BLaER1 treated with 17β-estradiol and CSF1 and Interleukin-3, amounts not matched to agents 10 nM and 100 nM (cell line): ENCODE results near the gene NDUFV2.

Experiments used
- H3K27ac ChIP-seq, 11 experiments: shearing (Covaris generic); formaldehyde crosslinking; 2 replicates each; pipeline ENCODE4 v1.8.1; 2022
- H3K27me3 ChIP-seq, 11 experiments: shearing (Covaris generic); formaldehyde crosslinking; 2 replicates each; pipeline ENCODE4 v1.8.1; 2022
- H3K36me3 ChIP-seq, 11 experiments: shearing (Covaris generic); formaldehyde crosslinking; 2 replicates each; pipeline ENCODE4 v1.8.1; 2022
- H3K4me1 ChIP-seq, 10 experiments: shearing (Covaris generic); formaldehyde crosslinking; 2 replicates each; pipeline ENCODE4 v1.8.1; 2022
- H3K4me2 ChIP-seq, 11 experiments: shearing (Covaris generic); formaldehyde crosslinking; 2 replicates each; pipeline ENCODE4 v1.8.1; 2022
- H3K4me3 ChIP-seq, 10 experiments: shearing (Covaris generic); formaldehyde crosslinking; 2 replicates each; pipeline ENCODE4 v1.8.1; 2022
- H3K9ac ChIP-seq, 11 experiments: shearing (Covaris generic); formaldehyde crosslinking; 2 replicates each; pipeline ENCODE4 v1.8.1; 2022
- H3K9me3 ChIP-seq, 11 experiments: shearing (Covaris generic); formaldehyde crosslinking; replicated peaks in 1 of 11; 2 replicates each; pipeline ENCODE4 v1.8.1; 2022
- H4K20me1 ChIP-seq, 11 experiments: shearing (Covaris generic); formaldehyde crosslinking; 2 replicates each; pipeline ENCODE4 v1.8.1; 2022
- Cebpa-rat ChIP-seq, 11 experiments: shearing (Covaris generic); IDR thresholded peaks; 2 replicates each; pipeline ENCODE4 v1.8.1; 2022

The NDUFV2 gene

DNA sequence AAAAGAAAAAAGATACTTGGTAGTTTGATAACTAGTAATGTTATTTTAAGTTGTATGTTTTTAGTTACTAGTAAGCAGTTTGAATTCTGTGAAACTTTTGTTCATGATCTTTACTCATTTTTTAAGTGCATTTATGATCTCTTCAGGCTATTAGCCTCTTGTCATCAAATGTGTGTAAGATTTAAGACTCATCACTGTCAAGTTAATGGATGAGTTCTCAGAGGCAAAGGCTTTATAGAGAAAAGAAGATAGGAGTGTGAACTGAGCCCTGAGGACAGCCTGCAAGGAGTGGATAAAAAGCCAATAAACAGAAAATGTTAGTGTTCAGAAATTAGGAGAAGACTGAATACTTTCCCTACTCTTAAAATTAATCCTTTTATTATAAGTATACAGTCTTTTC lies 13.5 kb downstream of the NDUFV2 start:
- Histone ChIP-seq H3K27ac (peak overlapping the region in 6 of 11 experiments; percentile 36 to 83 (median 69); a peak in 8 of 22 replicates), H3K4me1 (peaks cover 32 to 98% (median 52%) of the 10 kb centered on the region in 10 experiments), H3K27me3 (no peaks in the 10 kb centered on the region), H3K4me3 (no peak overlapping the region), H4K20me1 (peaks cover 34 to 100% (median 88%) of the 10 kb centered on the region in 11 experiments), H3K36me3 (peaks cover 32 to 86% (median 62%) of the 10 kb centered on the region in 11 experiments), H3K4me2 (peak overlapping the region in 4 of 11 experiments; percentile 81 to 85 (median 82); a peak in 9 of 22 replicates), H3K9me3 (no peaks in the 10 kb centered on the region; a peak in 1 of 22 replicates), H3K9ac (peak overlapping the region in 2 of 11 experiments; percentile 27 to 69; a peak in 1 of 22 replicates)
- TF ChIP-seq Cebpa-rat (IDR thresholded peaks at IDR 0.05), result no peak

DNA sequence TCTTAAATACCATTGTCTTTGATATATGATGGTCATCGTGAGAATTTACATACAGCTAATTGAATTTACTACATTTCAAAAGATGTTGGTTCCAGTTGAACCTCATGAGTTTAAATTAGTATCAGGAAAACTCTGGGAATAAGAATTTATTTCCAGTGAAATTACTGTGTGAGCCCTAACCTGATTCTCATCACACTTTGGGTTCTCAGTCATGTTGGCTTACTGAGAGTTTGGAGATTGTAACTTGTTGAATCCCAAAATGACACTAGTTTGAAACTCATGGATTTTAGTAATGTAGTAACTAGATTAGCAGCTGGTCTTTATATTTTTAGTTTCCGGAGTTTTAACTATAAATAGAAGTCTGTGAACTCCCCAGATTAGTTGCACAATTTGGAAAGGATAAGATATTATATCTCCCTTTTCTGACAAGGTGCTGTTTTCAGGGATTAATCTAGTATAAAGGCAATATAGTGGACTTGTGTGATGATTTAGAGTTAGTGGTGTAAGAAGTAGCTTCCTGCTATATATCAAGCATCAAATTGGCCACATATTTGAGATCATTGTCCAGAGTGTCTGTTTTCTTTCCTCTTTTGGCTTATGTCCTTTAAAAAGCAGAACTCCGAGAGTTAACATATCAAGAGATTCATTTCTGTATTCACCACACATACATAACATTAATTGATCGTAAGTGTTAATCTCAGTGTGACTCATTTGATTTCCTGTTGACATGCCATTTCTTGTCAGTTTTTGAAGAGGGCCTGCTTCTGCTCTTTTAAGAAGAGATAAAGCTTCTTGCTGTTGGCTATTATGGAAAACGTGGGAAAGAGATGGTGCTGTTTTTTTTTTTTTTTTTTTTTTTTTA lies 15.7 kb downstream of the NDUFV2 start:
- no peak for TF ChIP-seq Cebpa-rat (IDR thresholded peaks at IDR 0.05)
- Histone ChIP-seq H3K4me3 (peak overlapping the region in 4 of 10 experiments; percentile 5 to 43 (median 21); a peak in 3 of 20 replicates), H3K9ac (peak overlapping the region in 6 of 11 experiments; percentile 10 to 69 (median 36); a peak in 8 of 22 replicates), H3K36me3 (peaks cover 40 to 86% (median 64%) of the 10 kb centered on the region in 11 experiments; a peak in 21 of 22 replicates), H3K9me3 (no peaks in the 10 kb centered on the region; a peak in 1 of 22 replicates), H4K20me1 (peaks cover 14 to 100% (median 70%) of the 10 kb centered on the region in 11 experiments), H3K4me1 (peaks cover 30 to 89% (median 45%) of the 10 kb centered on the region in 10 experiments), H3K27me3 (no peaks in the 10 kb centered on the region), H3K27ac (peak overlapping the region; percentile 0 to 83 (median 57); a peak in 20 of 22 replicates), H3K4me2 (peak overlapping the region; percentile 44 to 85 (median 57))

DNA sequence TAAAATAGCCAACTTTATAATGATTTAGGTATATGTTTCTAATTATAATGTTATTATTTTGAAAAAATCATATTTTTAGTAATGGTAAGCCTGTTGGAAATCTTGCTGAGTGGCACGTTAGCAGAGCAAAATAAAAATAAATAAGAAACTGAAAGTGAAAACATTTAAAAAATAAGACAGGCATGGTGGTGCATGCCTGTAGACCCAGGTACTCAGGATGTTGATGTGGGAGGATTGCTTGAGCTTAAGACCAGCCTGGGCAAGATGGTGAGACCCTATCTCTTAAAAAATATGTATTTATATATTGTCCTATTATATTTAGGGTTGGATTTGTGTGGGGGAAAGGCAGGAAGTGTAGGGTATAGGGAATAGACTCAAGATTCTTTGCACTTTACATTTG lies 18.3 kb downstream of the NDUFV2 start:
- H3K27ac ChIP-seq, result no peak overlapping the region
- peaks cover 61 to 88% (median 72%) of the 10 kb centered on the region in 11 experiments for H3K36me3 ChIP-seq
- TF ChIP-seq Cebpa-rat (IDR thresholded peaks at IDR 0.05), result no peak
- peaks cover 25 to 63% (median 33%) of the 10 kb centered on the region in 10 experiments for H3K4me1 ChIP-seq
- no peak overlapping the region; a peak in 1 of 22 replicates for H3K4me2 ChIP-seq
- no peak overlapping the region for H3K9ac ChIP-seq
- no peaks in the 10 kb centered on the region for H3K9me3 ChIP-seq
- H3K27me3 ChIP-seq, result no peaks in the 10 kb centered on the region
- H4K20me1 ChIP-seq, result peaks cover 16 to 98% (median 58%) of the 10 kb centered on the region in 11 experiments; a peak in 20 of 22 replicates
- no peak overlapping the region for H3K4me3 ChIP-seq

DNA sequence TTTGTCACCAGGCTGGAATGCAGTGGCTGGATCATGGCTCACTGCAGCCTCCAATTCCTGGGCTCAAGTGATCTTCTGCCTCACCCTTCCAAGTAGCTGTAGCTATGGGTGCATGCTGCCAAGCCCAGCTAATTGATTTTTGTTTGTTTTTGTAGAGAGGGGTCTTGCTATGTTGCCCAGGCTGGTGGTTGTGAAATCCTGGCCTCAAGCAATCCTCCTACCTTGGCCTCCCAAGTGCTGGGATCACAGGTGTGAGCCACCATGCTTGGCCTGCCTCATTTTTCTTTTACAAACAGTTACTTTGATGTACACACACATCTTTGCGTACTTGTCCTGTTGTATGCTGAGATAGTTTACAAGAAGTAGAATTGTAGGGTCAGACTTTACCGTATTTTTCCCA lies 21.0 kb downstream of the NDUFV2 start:
- no peak overlapping the region for H3K9ac ChIP-seq
- H3K4me3 ChIP-seq, result no peak overlapping the region
- H3K27ac ChIP-seq, result no peak overlapping the region
- H3K4me2 ChIP-seq, result no peak overlapping the region
- H4K20me1 ChIP-seq, result peaks cover 5 to 96% (median 31%) of the 10 kb centered on the region in 11 experiments; a peak in 16 of 22 replicates
- no peaks in the 10 kb centered on the region for H3K9me3 ChIP-seq
- H3K27me3 ChIP-seq, result no peaks in the 10 kb centered on the region
- peaks cover 2 to 36% (median 7%) of the 10 kb centered on the region in 10 experiments; a peak in 19 of 20 replicates for H3K4me1 ChIP-seq
- no peak for TF ChIP-seq Cebpa-rat (IDR thresholded peaks at IDR 0.05)
- peaks cover 88 to 100% (median 93%) of the 10 kb centered on the region in 11 experiments for H3K36me3 ChIP-seq

DNA sequence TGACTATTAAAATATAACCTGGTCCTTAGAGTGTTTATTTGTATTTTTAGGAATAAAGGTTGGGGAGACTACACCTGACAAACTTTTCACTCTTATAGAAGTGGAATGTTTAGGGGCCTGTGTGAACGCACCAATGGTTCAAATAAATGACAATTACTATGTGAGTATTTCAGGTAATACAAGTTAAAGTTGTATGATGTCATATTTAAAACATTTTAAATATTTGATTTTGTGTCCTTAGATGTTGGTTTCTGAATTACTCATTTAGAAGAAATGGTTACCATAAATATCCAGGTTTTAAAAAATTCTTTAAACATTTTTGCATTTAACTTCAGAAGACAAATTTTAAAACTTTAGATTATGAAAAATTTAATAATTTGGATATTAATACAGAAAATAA lies 22.3 kb downstream of the NDUFV2 start:
- H3K27me3 ChIP-seq, result no peaks in the 10 kb centered on the region
- no peak overlapping the region for H3K4me2 ChIP-seq
- TF ChIP-seq Cebpa-rat (IDR thresholded peaks at IDR 0.05), result no peak
- H3K36me3 ChIP-seq, result peaks cover 89 to 100% (median 97%) of the 10 kb centered on the region in 11 experiments
- no peaks in the 10 kb centered on the region for H3K9me3 ChIP-seq
- no peak overlapping the region for H3K27ac ChIP-seq
- no peak overlapping the region for H3K4me3 ChIP-seq
- H3K4me1 ChIP-seq, result peaks cover 0 to 23% (median 0%) of the 10 kb centered on the region in 10 experiments; a peak in 8 of 20 replicates
- H3K9ac ChIP-seq, result no peak overlapping the region
- peaks cover 0 to 96% (median 27%) of the 10 kb centered on the region in 11 experiments; a peak in 14 of 22 replicates for H4K20me1 ChIP-seq

DNA sequence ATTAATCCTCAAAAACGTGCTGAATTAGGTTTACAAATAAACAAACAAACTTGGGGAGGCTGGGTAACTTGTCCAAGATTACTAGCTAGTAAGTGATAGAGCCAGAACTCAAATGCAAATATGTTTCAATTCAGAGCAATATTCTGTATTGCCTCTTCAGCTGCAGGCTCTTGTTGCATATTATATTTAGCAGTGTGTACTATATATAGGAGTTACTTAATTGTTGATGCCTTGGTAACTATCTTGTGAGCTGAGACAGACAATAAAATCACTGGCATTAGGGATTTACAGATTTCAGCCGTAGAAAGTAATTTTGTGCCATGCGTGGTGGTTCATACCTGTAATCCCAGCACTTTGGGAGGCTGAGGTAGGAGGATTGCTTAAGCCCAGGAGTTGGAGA lies 23.8 kb downstream of the NDUFV2 start:
- H3K27me3 ChIP-seq, result no peaks in the 10 kb centered on the region
- peaks cover 0 to 10% (median 0%) of the 10 kb centered on the region in 10 experiments; a peak in 2 of 20 replicates for H3K4me1 ChIP-seq
- H3K4me2 ChIP-seq, result no peak overlapping the region
- peaks cover 91 to 100% (median 99%) of the 10 kb centered on the region in 11 experiments for H3K36me3 ChIP-seq
- TF ChIP-seq Cebpa-rat (IDR thresholded peaks at IDR 0.05), result no peak
- no peak overlapping the region for H3K4me3 ChIP-seq
- no peaks in the 10 kb centered on the region for H3K9me3 ChIP-seq
- peaks cover 0 to 97% (median 26%) of the 10 kb centered on the region in 11 experiments; a peak in 14 of 22 replicates for H4K20me1 ChIP-seq
- H3K9ac ChIP-seq, result no peak overlapping the region
- H3K27ac ChIP-seq, result no peak overlapping the region

DNA sequence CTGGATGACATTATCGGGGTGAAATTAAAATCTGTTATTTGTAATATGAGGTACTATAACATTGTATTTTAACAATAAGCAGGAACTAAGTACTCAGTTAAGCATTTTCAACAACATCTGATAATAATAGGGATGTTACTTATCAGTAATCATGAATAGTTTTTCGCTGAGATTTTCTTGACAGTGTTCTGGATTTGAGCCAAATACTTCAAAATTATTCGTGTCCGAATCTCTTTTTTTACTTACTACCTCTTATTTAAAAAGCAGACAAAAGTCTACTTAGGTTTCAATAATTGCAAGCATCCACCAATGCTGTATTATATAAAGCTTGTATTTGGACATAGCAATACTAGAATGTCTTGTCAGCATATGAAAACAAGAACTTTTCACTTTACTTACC lies 27.7 kb downstream of the NDUFV2 start:
- TF ChIP-seq Cebpa-rat (IDR thresholded peaks at IDR 0.05), result no peak
- H3K4me3 ChIP-seq, result no peak overlapping the region
- H3K4me1 ChIP-seq, result peaks cover 4 to 13% (median 8%) of the 10 kb centered on the region in 10 experiments; a peak in 19 of 20 replicates
- no peak overlapping the region for H3K4me2 ChIP-seq
- no peaks in the 10 kb centered on the region for H3K9me3 ChIP-seq
- H3K27me3 ChIP-seq, result no peaks in the 10 kb centered on the region
- H4K20me1 ChIP-seq, result peaks cover 7 to 92% (median 23%) of the 10 kb centered on the region in 11 experiments; a peak in 15 of 22 replicates
- peaks cover 97 to 100% (median 99%) of the 10 kb centered on the region in 11 experiments for H3K36me3 ChIP-seq
- H3K27ac ChIP-seq, result no peak overlapping the region
- no peak overlapping the region; a peak in 1 of 22 replicates for H3K9ac ChIP-seq

DNA sequence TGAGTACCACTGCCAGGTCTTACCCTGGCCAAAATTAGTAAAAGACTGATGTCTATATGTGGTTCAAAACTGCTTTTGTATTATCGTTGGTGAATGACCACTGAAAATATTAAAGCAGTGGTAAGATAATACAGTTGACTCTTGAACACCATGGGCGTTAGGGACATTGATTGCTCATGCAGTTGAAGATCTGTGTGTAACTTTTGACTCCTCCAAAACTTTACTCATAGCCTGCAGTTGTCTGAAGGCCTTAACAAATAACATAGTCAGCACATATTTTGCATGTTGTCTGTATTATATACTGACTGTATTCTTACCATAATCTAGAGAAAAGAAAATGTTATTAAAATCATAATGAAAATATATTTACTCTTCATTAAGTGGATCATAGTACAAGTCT lies 28.3 kb downstream of the NDUFV2 start:
- Histone ChIP-seq H3K4me1 (peaks cover 10 to 19% (median 14%) of the 10 kb centered on the region in 10 experiments), H3K4me3 (no peak overlapping the region), H3K4me2 (no peak overlapping the region), H3K27me3 (no peaks in the 10 kb centered on the region), H3K9me3 (no peaks in the 10 kb centered on the region), H3K9ac (no peak overlapping the region), H4K20me1 (peaks cover 7 to 85% (median 27%) of the 10 kb centered on the region in 11 experiments; a peak in 15 of 22 replicates), H3K27ac (no peak overlapping the region), H3K36me3 (peaks cover 91 to 97% (median 94%) of the 10 kb centered on the region in 11 experiments)
- no peak for TF ChIP-seq Cebpa-rat (IDR thresholded peaks at IDR 0.05)

DNA sequence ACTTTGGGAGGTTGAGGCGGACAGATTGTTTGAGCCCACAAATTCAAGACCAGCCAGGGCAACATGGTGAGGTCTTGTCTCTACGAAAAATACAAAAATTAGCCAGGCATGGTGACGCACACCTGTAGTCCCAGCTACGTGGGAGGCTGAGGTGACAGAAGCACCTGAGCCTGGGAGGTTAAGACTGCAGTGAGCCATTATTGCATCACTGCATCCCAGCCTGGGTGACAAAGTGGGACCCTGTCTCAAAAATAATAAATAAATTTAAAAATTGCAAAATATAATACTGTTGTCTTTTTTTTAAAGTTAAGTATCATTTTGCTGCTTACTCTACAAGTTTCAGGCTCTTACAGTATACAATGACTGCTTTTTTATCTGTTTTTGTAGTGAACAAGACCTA lies 30.1 kb downstream of the NDUFV2 start:
- H3K27ac ChIP-seq, result no peak overlapping the region

More for the DNA sequence above, 30.1 kb downstream of the NDUFV2 start:
- TF ChIP-seq Cebpa-rat (IDR thresholded peaks at IDR 0.05), result no peak
- Histone ChIP-seq H3K36me3 (peaks cover 72 to 79% (median 76%) of the 10 kb centered on the region in 11 experiments), H3K9me3 (no peaks in the 10 kb centered on the region), H4K20me1 (peaks cover 2 to 71% (median 25%) of the 10 kb centered on the region in 11 experiments; a peak in 17 of 22 replicates), H3K4me1 (peaks cover 12 to 19% (median 15%) of the 10 kb centered on the region in 10 experiments), H3K27me3 (no peaks in the 10 kb centered on the region), H3K4me2 (no peak overlapping the region), H3K9ac (no peak overlapping the region), H3K4me3 (no peak overlapping the region)
